Activated CD4-positive, alpha-beta T cell treated with anti-CD3 and anti-CD28 coated beads, Interleukin-2, amount 50 U/mL, for 48 hours (primary cell): ENCODE data around the gene LRMDA.

Source experiments
- DNase-seq, 2 experiments: peaks; one replicate each; pipeline ENCODE4 v3.0.0-alpha.2; 2020

LRMDA gene

GRCh38 chr10:75402486-75403143, 28.8 kb upstream of the LRMDA start:
- DNase-seq = no peak

- no peak for DNase-seq
Observed at GRCh38 chr10:75403144-75403938, 28.1 kb upstream of the LRMDA start.

DNA sequence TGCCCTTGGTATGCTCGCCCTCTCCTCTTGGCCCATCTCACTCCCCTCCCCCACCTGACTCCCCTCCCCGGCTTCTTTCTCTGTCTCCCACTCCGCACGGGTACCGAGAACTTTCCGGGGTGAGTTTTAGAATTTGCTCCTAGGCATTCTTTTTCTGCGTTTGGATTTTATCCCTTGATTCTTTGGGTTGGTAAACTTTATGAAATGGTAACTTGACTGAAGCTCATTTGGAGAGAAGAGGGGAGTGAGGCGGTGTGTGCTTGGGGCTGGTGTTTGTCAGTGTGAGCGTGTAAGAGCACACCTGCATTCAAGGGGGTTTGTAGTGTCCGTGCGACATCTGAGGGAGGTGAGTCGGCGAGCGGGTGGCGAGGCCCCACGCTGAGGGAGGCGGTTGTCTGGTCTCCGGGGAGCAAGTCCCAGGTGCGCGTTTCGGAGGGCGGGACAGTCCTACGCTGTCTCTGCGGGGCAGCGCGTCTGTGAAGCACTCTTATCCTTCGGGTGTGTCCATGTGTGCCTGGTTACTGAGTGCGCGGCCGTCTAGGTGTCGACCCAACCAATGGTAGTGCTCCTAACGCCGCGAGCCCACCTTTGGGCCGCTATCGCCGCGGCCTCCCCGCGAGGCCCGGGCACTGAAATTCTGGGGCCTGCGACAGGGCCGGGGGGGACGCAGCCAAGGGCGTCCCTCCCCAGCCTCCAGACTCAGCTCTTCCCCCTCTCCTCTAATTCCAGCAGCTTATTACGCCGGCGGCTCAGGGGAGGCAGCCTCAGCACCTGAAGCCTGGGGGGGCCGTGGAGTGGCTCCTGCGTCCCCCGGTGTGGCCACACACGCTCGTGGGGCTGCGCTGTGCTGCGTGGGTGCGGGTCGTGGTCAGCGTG, 27.2 kb upstream of the LRMDA start:
- DNase-seq = no peak

- no peak for DNase-seq
Observed at GRCh38 chr10:75404815-75405597, 26.4 kb upstream of the LRMDA start.

DNA sequence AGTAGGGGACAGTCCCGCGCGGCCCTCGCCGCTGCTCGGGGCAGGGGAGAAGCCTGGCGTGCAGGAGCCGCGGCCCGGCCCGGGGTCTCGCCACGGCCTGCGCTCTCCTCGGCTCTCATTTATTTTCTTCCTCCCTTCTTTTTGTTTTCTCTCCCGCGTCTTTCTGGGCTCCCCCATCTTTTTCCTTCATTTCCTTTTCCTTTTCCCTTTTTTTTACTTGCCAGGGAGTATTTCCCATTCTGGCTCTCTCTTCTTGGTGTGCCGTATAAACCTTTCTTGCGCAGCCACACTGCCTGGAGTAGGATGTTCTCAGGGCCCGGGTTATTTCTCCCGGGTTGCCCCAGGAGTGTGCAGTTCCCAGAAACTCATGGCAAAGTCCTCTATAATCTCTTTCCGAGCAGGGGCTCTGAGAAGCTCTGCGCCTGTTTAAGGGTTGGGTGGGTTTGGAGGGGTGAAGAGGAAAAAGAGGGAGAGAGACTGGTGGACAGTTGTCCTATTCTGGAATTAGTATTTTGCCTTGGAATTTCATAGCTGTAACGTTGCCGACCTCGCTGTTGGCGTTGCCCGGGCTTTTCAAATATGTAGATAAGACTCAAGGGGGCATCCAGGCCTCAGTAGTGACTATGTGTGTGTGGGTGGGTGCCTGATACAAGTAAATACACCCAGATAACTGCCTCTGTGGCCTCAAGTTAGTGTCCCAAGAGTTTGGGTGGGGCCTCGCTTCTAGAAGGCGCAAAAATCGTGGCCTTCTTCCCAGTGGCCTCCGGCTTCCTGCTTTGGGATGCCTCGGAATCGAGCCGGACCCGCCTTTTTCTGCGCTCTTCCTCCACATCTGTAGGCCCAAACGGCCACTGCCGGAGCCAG, 25.6 kb upstream of the LRMDA start:
- no peak for DNase-seq

DNA sequence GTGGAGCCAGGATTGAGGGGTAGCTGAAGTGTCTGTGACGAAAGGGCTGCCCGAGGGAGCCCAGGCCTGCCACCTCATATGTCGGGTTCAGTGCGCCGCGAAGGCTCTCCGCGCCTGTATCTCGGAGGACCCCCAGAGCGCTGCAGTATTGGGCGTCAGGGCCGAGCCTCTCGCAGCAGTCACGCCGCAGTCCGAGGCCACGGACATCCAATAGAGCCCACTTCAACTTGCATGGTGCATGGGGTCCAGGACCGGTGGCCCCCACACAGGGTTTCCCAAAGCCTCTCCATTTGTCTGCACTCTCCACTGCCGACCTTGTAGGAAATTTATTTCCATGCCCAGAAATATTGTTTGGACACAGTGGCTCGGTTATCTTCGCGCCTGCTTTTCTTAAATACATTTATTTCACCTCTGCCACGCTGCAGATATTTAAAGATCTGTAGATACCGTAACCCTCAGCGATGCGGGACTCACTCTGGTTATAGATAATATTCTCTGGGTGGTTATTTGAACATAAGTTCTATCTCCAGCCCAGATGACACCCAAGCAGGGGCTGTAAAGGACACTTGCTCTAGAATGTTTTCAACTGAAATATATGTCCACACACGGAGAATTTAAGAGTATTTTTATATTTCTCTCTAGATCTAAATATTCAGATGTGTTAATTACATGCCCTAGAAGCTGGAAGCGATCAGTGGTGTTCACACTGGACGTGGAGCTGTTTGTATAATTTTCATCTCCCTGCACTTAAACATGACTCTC, 24.8 kb upstream of the LRMDA start:
- no peak for DNase-seq

DNA sequence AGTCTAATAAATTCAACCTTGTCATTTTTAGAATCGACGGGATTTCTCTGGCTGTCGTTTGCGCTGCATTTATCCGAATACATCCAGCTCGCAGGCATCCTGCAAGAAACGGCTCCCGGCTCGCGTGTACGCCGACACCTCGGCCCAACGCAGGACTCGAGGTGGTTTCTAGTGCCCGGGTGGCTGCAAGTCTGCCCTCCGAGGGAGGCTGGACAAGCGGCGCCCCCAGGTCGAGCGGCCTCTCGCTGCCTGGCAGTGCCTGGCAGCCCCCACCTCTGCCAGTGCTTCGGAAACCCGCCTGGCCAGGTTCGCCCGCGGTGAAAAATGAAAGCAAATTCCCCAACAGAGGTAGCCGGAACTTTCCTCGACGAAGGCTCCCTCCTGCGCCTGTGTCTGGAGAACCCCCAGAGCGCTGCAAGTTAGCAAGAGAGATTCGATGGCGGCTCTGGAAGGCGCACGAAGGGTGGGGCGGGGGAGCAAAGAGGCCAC, 24.2 kb upstream of the LRMDA start:
- DNase-seq = no peak

DNA sequence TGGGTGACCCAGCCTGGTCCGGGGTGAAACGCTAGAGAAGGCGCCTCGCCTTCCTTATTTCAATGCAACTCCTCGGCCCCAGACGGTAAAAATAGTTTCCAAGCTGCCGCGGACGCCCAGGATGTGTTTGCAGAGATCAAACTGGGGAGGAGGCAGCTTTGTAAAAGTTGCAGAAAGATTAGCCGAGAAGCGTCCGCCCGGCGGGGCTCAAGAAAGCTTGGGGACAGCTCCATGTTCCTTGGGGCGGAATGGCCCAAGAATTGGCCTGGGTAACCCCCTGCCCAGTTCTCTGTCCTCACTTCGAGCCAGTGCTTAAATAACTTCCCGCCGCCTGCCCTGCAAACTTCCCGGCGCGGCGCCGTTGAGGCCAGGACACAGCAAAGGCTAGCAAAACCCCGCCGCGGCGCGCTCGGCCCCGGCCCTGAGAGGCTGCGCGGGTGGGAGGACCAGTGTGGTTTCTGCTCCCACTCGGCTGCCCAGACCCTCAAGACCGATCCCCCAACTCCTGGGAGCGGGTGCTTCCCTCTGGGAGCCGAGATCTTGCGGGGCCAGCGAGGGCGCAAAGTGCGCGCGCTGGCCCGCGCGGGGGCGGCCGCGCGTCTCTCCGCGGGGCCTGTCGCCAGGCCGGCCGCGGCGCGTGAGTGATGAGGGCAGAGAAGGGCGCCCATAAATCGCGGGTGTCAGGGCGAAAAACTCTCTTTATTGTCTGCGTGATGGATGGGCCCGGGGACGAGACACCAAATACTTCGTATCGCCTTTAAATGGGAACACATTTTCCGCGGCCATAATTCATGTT, 23.5 kb upstream of the LRMDA start:
- no peak for DNase-seq

- DNase-seq = no peak
Observed at GRCh38 chr10:75408509-75408875, 22.9 kb upstream of the LRMDA start.

DNA sequence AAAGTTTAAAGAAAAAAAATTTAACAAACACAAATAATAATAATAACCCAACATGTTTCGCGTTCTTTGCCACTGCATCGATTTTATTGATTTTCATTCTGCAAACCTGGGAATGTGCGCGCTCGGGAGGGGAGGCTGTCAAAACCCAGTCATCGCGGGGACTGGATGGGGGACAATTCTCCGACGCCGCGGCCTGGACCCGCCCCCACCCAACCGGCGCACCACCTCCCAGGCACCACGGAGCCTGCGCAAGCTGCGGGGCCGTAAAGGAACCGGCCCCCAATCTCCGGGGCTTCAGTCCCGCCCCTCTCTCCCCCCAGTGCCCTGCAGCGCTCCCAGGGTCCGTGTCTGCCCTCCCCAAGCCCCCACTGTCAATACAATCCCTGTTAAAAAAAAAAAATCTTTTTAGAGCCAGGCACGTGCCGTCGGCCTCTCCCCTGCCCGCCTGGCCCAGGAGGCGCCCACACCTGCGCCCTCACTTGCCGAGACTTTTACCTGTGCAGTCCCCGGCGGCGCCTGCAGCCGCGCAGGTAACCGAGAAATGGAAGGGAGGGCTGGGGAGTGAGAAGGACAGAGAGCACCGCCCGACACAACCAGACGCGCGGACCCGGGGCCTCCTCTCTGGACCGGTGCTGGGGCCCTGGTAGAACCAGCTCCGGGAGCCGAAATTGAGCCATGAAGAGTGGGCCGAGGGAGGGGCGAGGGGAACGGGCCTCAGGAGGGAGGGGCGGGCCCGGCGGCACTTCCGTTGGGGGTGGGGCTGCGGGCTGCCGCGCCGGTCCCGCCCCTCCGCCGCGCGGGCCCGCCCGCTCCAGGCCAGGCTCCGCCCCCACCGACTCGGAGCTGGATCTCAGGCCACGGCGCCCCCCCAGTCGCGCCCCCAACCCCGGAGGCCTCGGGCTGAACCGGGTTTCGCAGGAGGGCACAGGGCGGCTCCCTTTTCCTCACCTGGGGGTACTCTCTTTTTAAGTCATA, 22.2 kb upstream of the LRMDA start:
- peak in 1 of 2 experiments; percentile 32 for DNase-seq

DNA sequence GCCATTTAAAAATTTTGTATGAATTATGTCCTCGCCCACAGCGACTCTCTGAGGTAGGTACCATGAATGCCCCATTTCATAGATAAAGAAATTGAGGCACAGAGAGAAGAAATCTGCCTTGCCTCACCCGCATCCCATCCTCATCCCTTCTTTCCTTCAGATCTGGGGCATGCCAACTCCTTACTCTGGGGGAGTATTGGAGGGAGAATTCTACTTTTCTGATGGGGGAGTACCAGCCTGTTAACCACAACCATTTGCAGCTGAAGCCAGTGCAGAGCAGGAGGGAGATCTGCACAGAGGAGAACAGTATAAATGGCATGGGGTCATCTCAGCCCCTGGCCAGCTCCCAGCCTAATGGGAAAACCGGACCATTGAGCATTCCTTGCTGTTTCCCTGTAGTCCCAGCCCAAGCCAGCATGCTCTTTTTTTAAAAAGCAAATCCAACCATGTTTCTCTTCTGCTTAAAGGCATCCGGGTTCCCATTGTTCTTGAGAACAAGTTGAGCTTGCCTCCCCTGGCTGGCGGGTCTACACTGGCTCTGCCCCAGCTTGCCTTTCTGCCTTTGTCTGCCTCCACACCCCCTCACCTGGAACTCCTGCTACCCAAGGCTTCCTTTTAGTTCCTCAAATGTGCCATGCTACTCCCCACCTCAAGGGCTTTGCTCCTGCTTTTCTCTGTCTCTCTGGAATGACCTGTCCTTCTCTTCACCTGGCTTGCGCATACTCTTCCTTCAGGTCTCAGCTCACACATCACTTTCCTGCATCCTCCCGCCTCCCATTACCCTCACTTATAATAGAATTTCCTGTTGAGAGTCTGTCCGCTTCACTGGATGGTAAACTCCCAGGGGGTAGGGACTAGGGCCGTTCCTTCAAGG, 21.1 kb upstream of the LRMDA start:
- no peak for DNase-seq

DNA sequence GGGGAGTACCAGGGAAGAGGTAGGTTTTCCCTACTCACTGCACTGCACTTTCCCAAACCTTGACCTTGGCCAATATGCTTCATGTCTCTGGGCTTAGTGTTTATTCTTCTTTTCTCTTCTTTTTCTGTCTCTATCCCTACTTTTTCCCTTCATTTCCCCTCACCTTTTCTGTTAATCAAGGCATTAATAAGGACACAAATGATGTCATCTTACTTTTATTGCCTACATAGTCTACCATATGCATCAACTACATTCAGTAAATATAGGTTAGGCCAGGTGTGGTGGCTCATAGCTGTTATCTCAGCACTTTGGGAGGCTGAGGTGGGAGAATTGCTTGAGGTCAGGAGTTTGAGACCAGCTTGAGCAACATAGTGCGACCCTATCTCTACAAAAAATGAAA, 16.9 kb upstream of the LRMDA start:
- DNase-seq = no peak

DNA sequence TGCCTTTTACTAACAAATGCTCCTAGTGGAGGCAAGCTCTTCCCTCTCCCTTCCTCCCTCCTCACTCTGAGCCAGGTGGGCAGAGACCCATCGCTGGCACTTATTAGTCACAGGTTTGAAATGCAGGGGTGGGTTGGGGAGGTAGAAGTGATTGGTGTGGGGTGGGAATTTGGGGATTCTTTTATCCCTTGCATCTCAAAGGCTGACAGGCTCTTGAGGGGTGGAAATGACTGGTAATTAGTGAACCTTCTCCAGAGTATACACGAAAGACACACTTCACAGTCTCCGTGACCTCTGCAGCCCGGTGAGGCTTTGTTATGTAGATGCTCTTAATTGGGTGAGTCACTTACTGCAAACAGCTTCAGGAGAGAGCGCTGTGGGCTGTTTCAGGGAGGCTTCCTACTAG, 13.9 kb upstream of the LRMDA start:
- no peak for DNase-seq

- no peak for DNase-seq
Observed at GRCh38 chr10:75418293-75418692, 13.1 kb upstream of the LRMDA start.

DNA sequence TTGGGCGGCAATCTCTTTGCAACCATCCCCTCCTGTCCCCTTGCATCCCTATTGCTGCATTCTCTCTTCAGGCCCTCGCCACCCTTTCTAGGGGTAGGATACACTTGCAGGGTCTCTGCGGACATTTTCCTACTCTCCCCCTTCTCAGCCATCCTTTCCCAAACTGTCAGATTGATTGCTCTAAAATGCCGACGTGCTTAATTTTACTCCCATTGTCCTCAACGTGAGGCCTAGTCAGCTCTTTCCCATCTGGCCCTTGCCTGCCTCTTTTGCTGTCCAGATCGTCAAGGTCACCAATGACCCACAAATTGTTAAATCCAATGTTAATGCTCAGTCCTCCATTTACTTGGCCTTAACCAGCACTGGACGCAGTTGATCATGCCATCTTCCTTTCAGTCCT, 12.7 kb upstream of the LRMDA start:
- DNase-seq = no peak

DNA sequence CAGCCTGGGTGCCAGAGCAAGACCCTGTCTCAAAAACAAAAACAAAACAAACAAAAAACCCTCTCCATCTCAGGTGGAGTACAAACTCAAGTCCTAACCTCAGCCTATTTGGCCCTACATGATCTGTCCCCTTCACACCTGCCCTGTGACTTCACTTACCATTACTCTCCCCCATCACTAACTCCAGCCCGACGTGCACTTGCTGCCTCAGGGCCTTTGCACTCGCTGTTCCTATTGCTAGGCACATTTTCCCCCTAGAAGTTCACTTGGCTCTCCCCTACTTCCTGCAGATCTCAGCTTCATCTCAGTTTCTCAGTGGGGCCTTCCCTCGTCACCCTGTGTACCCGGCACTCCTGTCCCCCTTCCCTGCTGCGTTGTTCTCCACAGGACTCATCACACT, 8.5 kb upstream of the LRMDA start:
- DNase-seq = no peak

- no peak for DNase-seq
Observed at GRCh38 chr10:75424571-75424970, 6.9 kb upstream of the LRMDA start.
